ENCODE data around the gene POFUT1. TPM values are rescaled to one million over a fixed set of nuclear protein-coding genes. Genes with fewer than 3 reads are reported as not detected.

Gene POFUT1
- total RNA-seq, 1 donor from 2014 or later, result 23.8 TPM

GRCh38 chr20:32203356-32204204 is 4.1 kb upstream of the POFUT1 start:
- no peak overlapping the region for H3K4me3 ChIP-seq (ENCODE audit: low read depth, low read length)
- DNase-seq (ENCODE audit: low read depth), result no peak
- TF ChIP-seq CTCF (conservative IDR thresholded peaks at IDR 0.05; ENCODE audit: low read depth, low read length), result no peak

- DNase-seq (ENCODE audit: low read depth), result no peak
Measured at GRCh38 chr20:32204205-32205109, 3.2 kb upstream of the POFUT1 start.

GRCh38 chr20:32205110-32205842 is 2.4 kb upstream of the POFUT1 start:
- no peak for TF ChIP-seq CTCF (conservative IDR thresholded peaks at IDR 0.05; ENCODE audit: low read depth, low read length)
- no peak for DNase-seq (ENCODE audit: low read depth)
- no peak overlapping the region for H3K4me3 ChIP-seq (ENCODE audit: low read depth, low read length)

More at GRCh38 chr20:32204205-32205109, 3.2 kb upstream of the POFUT1 start:
- H3K4me3 ChIP-seq (ENCODE audit: low read depth, low read length), result no peak overlapping the region
- no peak for TF ChIP-seq CTCF (conservative IDR thresholded peaks at IDR 0.05; ENCODE audit: low read depth, low read length)

- TF ChIP-seq CTCF (conservative IDR thresholded peaks at IDR 0.05; ENCODE audit: low read depth, low read length), result no peak
- no peak for DNase-seq (ENCODE audit: low read depth)
- peak overlapping the region; percentile 100 for H3K4me3 ChIP-seq (ENCODE audit: low read depth, low read length)
Measured at GRCh38 chr20:32205843-32206759, 1.6 kb upstream of the POFUT1 start.

- H3K4me3 ChIP-seq (ENCODE audit: low read depth, low read length), result peak overlapping the region; percentile 100
- TF ChIP-seq CTCF (conservative IDR thresholded peaks at IDR 0.05; ENCODE audit: low read depth, low read length), result no peak
- DNase-seq (ENCODE audit: low read depth), result no peak
Measured at GRCh38 chr20:32206760-32207625, 687 bp upstream of the POFUT1 start.

Data from epithelial cell of proximal tubule (primary cell).